ENCODE measurements around the gene SCN7A.
"Not testable (repeated sequence)": the region's sequence is repeated elsewhere in the genome, so short reads cannot be mapped to it uniquely, and the experiment has no call there.

SCN7A gene

DNA sequence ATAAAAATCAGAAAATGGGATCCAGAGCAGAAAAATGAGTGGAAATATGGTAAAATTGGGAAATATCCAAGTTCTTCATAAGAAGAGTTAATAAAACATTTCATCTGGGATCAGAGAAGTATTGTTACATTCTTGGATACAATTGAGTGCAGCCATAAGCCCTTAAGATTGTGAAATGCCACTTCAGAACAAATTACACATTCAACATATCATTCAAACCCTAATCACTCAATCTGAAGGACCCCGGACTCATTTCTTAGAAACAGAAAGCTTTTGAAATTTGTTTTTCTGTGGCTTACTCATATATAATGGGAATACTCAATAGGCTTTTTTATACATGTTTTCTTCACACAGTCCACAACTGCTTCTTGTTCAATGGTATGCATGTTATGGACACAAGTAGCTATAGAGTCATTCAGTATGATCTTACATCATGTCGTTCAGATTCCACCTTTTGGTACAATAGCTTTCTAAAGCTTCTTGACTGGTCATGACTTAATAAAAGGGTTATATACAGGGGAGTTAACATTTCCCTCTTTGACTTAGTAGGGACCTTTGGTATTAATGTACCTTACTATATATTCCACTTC lies 39.9 kb downstream of the SCN7A start:
- no peak for DNase-seq (ENCODE audit: low read depth in 2 of 2)

GRCh38 chr2:166451468-166451867 lies 42.6 kb downstream of the SCN7A start:
- no peak for DNase-seq (ENCODE audit: low read depth in 2 of 2)

- DNase-seq (ENCODE audit: low read depth in 2 of 2), result no peak
Measured at GRCh38 chr2:166449439-166449838, 44.6 kb downstream of the SCN7A start.

DNA sequence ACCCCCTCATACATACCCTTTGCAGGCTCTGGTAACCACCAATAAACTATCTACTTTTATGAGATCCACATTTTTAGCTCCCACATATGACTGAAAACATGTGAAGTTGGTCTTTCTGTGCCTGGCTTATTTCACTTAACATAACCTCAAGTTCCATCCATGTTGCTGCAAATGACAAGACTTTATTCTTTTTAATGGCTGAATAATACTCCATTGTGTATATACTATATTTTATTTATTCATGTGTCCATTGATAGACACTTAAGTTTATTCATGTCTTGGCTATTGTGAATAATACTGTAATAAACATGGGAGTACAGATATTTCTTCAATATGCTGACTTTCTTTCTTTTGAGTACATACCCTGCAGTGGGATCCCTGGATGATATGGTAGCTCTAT lies 45.9 kb downstream of the SCN7A start:
- DNase-seq (ENCODE audit: low read depth in 2 of 2), result no peak

- DNase-seq (ENCODE audit: low read depth in 2 of 2), result no peak
Measured at GRCh38 chr2:166444306-166444705, 49.7 kb downstream of the SCN7A start.

GRCh38 chr2:166440313-166440712 lies 53.7 kb downstream of the SCN7A start:
- DNase-seq (ENCODE audit: low read depth in 2 of 2), result no peak

DNA sequence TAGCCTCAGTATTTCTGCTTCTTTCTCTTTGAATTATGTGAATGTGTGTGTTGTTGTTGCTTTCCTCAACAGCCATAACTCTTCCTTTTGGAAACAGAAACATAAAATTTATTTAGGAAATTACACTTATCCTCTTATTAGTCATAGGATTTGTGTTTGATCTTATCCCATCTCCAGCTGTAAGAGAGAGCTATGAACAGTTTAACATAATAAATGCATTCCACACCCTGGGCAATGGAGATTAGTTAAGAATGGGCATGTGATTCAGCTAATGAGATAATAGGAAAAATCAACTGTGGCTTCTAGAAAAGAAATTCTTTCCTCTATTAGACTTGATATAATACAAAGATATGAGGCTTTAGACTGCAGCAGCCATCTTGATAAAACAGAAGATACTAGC lies 55.0 kb downstream of the SCN7A start:
- DNase-seq (ENCODE audit: low read depth in 2 of 2), result no peak

- DNase-seq (ENCODE audit: low read depth in 2 of 2), result no peak
Measured at GRCh38 chr2:166436976-166437375, 57.1 kb downstream of the SCN7A start.

GRCh38 chr2:166436189-166436588 lies 57.9 kb downstream of the SCN7A start:
- DNase-seq (ENCODE audit: low read depth in 2 of 2), result no peak

GRCh38 chr2:166434491-166434890 lies 59.6 kb downstream of the SCN7A start:
- DNase-seq (ENCODE audit: low read depth in 2 of 2), result no peak

- DNase-seq (ENCODE audit: low read depth in 2 of 2), result no peak
Measured at GRCh38 chr2:166433457-166433856, 60.6 kb downstream of the SCN7A start.

- DNase-seq (ENCODE audit: low read depth in 2 of 2), result no peak
Measured at GRCh38 chr2:166432331-166432730, 61.7 kb downstream of the SCN7A start.

- no peak for DNase-seq (ENCODE audit: low read depth in 2 of 2)
Measured at GRCh38 chr2:166424841-166425240, 69.2 kb downstream of the SCN7A start.

GRCh38 chr2:166419616-166419934 lies 74.5 kb downstream of the SCN7A start:
- DNase-seq (ENCODE audit: low read depth in 2 of 2), result no peak

GRCh38 chr2:166418853-166419615 lies 75.0 kb downstream of the SCN7A start:
- no peak for DNase-seq (ENCODE audit: low read depth in 2 of 2)

DNA sequence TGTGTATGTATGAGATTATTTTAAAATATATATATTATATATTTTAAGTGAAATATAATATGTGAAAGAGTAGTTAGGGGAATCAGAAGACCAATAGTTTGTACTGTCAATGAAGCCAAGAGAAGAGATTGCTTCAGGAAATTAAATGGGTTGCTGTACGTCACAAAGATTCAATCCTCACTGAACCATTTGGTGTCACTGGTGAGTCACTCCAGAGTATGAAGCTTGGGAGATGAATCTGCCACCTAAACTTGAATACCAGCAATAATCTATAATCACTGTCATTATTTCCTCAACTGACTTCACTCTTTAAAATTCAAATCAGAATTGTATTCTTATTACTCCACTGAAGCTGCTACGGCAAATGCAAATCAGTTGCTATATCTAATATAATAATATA lies 76.4 kb downstream of the SCN7A start:
- DNase-seq (ENCODE audit: low read depth in 2 of 2), result no peak

GRCh38 chr2:166413255-166413654 lies 80.8 kb downstream of the SCN7A start:
- DNase-seq (ENCODE audit: low read depth in 2 of 2), result no peak

DNA sequence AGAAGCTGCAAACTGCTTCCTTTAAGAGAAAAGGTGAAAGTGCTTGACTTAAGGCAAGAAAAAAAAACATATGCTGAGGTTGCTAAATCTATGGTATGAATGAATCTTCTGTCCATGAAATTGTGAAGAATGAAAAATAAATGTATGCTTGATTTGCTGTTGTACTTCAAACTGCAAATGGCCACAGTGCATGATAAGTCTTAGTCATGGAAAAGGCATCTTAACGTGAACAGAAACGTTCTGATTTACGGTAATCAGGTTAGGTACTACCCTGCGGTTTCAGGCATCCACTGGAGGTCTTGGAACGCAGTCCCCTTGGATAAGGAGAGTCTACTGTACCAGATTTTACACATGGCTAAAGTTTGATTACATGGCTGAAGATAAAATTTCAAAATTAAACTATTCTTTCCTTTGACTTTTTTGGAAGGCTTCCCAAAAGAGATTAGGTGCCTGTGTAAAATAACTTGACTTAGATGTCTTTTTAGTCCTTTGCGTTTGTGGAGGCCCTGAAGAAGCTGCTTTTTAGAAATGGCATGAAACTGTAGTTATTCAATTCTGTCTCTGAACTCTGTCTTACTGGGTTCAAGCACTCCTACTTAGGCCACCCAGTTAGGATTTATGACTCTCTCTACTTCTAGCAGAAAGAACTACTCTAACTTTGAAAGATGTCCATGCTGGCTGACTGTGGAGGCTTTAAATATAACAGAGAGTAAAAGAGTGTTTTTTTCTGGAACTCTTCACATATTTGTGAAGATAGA lies 82.4 kb downstream of the SCN7A start:
- no peak for DNase-seq (ENCODE audit: low read depth in 2 of 2)

- DNase-seq (ENCODE audit: low read depth in 2 of 2), result no peak
Measured at GRCh38 chr2:166410828-166411472, 83.1 kb downstream of the SCN7A start.

- DNase-seq (ENCODE audit: low read depth in 2 of 2), result not testable (repeated sequence)
Measured at GRCh38 chr2:166407746-166408145, 86.3 kb downstream of the SCN7A start.

GRCh38 chr2:166406374-166406773 lies 87.7 kb downstream of the SCN7A start:
- DNase-seq (ENCODE audit: low read depth in 2 of 2), result no peak

DNA sequence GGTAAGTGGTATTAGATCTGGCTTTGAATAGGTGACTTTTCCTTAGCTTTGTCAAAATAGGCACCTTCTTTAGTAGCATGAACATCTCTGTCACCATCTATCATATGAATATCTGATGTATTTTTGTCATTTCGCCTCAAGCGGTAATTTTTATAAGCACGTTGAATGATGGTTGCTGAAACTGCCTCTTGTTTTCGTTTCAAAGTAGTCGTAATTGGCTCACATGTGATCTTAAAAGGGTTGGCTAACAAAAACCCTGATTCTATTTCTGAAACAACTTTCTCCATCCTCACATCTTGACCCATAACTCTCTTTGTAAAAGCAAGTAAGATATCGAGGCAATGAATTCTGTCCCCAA lies 88.5 kb downstream of the SCN7A start:
- DNase-seq (ENCODE audit: low read depth in 2 of 2), result no peak
